Nephron progenitor cell (in vitro differentiated cells): Measurements from ENCODE around the gene FBRSL1.
A peak's percentile ranks its signal among the peaks of the same experiment; 100 is the strongest.

ENCODE experiments used
- DNase-seq: peaks from one replicate; pipeline ENCODE4 v3.0.0; 2021
- H3K27ac Mint-ChIP-seq: 2 replicates; pipeline ENCODE4 v1.8.0; 2021; ENCODE audit warnings: mild to moderate bottlenecking, moderate library complexity, mixed read lengths
- H3K27me3 Mint-ChIP-seq: 2 replicates; pipeline ENCODE4 v1.8.0; 2021; ENCODE audit warnings: mild to moderate bottlenecking, low read depth, mixed read lengths; ENCODE audit not compliant: poor library complexity
- H3K36me3 Mint-ChIP-seq: 2 replicates; pipeline ENCODE4 v1.8.0; 2021; ENCODE audit warnings: low read depth, mixed read lengths
- H3K4me1 Mint-ChIP-seq: 2 replicates; pipeline ENCODE4 v1.8.0; 2021; ENCODE audit warnings: mixed read lengths
- H3K4me3 Mint-ChIP-seq: 2 replicates; pipeline ENCODE4 v1.8.0; 2021; ENCODE audit warnings: mild to moderate bottlenecking, moderate library complexity, mixed read lengths
- H3K9me3 Mint-ChIP-seq: 2 replicates; pipeline ENCODE4 v1.8.0; 2021; ENCODE audit warnings: mild to moderate bottlenecking, moderate library complexity, mixed read lengths
- CTCF ChIP-seq: fragments of 200-600 bp; sonication (generic); IDR thresholded peaks from 2 replicates; pipeline ENCODE4 v1.5.0; 2021; ENCODE audit warnings: antibody characterized with exemption

FBRSL1 gene

GRCh38 chr12:132546647-132547046 is 56.7 kb downstream of the FBRSL1 start:
- Mint-ChIP-seq H3K36me3 (no peaks in the 10 kb centered on the region), H3K9me3 (no peaks in the 10 kb centered on the region), H3K4me1 (peaks cover 37% of the 10 kb centered on the region), H3K4me3 (no peak overlapping the region), H3K27ac (no peak overlapping the region), H3K27me3 (peaks cover 17% of the 10 kb centered on the region)
- DNase-seq: peak; percentile 33
- TF ChIP-seq CTCF: no peak

- Mint-ChIP-seq H3K4me1 (peaks cover 37% of the 10 kb centered on the region), H3K27me3 (peaks cover 17% of the 10 kb centered on the region), H3K27ac (no peak overlapping the region), H3K4me3 (no peak overlapping the region), H3K9me3 (no peaks in the 10 kb centered on the region), H3K36me3 (no peaks in the 10 kb centered on the region)
- TF ChIP-seq CTCF: no peak
- DNase-seq: no peak
Observed at GRCh38 chr12:132547205-132547740, 57.3 kb downstream of the FBRSL1 start.

GRCh38 chr12:132548430-132549058 is 58.6 kb downstream of the FBRSL1 start:
- TF ChIP-seq CTCF: no peak
- Mint-ChIP-seq H3K4me3 (no peak overlapping the region), H3K36me3 (no peaks in the 10 kb centered on the region), H3K4me1 (peaks cover 34% of the 10 kb centered on the region), H3K9me3 (no peaks in the 10 kb centered on the region), H3K27ac (no peak overlapping the region), H3K27me3 (peaks cover 17% of the 10 kb centered on the region)
- DNase-seq: no peak

DNA sequence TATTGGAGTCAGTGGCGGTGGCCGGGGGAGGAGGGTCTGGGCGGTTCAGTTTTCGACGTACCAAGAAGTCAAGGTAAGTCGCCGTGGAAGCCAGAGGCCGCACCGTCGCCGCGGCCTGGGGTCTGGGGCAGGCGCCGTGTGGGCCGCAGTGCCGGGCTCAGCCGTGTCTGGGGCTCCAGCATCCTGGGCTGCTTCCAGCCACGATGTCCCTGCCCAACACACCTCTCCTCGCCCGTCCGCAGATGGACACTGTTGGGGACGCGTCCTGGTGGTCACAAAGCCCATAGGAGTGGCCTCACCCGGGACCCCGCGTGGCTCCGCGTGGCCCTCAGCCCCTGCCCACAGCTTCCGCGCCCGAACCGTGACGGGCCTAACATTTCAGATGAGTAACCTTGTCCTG is 59.1 kb downstream of the FBRSL1 start:
- peaks cover 17% of the 10 kb centered on the region for H3K27me3 Mint-ChIP-seq

DNA sequence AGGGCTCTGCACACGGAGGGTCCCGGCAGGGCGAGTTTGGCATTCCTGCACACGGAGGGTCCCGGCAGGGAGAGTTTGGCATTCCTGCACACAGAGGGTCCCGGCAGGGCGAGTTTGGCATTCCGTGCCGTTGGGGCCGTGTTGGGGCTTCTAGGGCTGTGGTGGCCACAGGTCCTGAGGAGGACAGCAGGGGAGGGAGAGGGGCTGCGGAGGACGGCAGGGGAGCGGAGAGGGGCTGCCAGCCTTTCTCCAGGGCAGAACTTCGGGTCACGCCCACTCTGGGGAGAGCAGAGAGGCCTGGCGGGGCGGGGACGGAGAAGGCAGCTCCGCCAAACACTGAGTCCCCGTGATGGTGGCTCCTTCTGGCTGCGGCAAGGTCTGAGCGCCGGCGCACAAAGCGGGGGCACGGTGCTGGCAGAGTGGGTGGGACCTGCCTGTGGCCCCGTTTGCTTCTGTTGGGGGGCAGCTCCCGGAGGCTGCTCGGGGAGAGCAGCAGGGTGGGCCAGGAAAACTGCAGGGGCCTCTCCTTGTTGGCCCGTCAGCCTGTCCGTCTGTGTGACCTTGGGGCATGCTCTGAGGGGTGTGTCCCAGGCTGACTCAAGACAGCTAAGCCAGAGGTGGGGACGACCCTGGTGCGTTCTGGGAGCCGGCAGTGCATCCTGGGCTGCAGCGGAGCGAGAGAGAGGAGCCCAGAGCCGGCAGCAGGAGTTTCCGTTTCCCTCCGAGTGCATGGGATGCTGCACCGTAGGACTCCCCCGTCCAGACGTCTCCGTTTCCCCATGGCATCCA is 60.3 kb downstream of the FBRSL1 start:
- DNase-seq: peak; percentile 75
- TF ChIP-seq CTCF: no peak
- H3K27ac Mint-ChIP-seq: no peak overlapping the region
- H3K36me3 Mint-ChIP-seq: no peaks in the 10 kb centered on the region
- H3K4me3 Mint-ChIP-seq: peak overlapping the region; percentile 72
- H3K9me3 Mint-ChIP-seq: no peaks in the 10 kb centered on the region
- peaks cover 24% of the 10 kb centered on the region for H3K4me1 Mint-ChIP-seq
- H3K27me3 Mint-ChIP-seq: peaks cover 16% of the 10 kb centered on the region

More for the DNA sequence above, 59.1 kb downstream of the FBRSL1 start:
- TF ChIP-seq CTCF: no peak
- Mint-ChIP-seq H3K36me3 (no peaks in the 10 kb centered on the region), H3K27ac (no peak overlapping the region), H3K9me3 (no peaks in the 10 kb centered on the region), H3K4me1 (peaks cover 34% of the 10 kb centered on the region), H3K4me3 (no peak overlapping the region)
- DNase-seq: no peak
